Astrocyte of the spinal cord (primary cell): Measurements from ENCODE around the gene ABLIM1.

Experiments
- DNase-seq: peaks from one replicate; pipeline ENCODE4 v3.0.0; 2011; ENCODE audit warnings: low read depth, low spot score
- H3K4me3 ChIP-seq: 2 replicates; pipeline ENCODE4 v1.5.1; 2011; ENCODE audit warnings: low read depth, mild to moderate bottlenecking, low read length, moderate library complexity
- in situ Hi-C: cut with HindIII; loops from 2 replicates; pipeline ENCODE4 v1.10.0; 2017; ENCODE audit warnings: low sequenced_read_pairs
- TF ChIP-seq, protein P1 (sequence below): IDR thresholded peaks from 2 replicates; pipeline ENCODE4 v1.5.1; 2012; ENCODE audit warnings: low read depth, mild to moderate bottlenecking, low read length, inconsistent platforms

ABLIM1 gene

DNA sequence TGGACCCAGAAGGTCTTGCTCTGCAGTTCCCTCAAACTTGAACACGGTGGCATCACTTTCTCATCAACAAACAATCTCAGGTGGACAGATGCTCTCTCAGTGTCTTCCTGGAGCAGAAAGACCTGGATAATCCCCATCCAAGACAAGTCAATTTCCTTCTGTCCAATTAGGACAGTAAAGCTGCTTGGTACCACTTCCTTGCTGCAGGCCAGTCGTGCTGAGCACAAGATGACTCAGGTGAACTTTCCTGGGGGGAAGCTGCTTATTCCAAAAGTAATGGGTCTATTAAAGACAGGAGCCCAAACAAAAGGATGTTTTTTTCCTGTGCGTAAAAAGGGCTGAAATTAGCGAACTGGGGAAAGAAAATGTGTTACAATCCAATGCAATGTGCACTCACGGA, 146.2 kb downstream of the ABLIM1 start:
- no peak overlapping the region for H3K4me3 ChIP-seq
- no peak for DNase-seq
- TF ChIP-seq, protein P1, sequence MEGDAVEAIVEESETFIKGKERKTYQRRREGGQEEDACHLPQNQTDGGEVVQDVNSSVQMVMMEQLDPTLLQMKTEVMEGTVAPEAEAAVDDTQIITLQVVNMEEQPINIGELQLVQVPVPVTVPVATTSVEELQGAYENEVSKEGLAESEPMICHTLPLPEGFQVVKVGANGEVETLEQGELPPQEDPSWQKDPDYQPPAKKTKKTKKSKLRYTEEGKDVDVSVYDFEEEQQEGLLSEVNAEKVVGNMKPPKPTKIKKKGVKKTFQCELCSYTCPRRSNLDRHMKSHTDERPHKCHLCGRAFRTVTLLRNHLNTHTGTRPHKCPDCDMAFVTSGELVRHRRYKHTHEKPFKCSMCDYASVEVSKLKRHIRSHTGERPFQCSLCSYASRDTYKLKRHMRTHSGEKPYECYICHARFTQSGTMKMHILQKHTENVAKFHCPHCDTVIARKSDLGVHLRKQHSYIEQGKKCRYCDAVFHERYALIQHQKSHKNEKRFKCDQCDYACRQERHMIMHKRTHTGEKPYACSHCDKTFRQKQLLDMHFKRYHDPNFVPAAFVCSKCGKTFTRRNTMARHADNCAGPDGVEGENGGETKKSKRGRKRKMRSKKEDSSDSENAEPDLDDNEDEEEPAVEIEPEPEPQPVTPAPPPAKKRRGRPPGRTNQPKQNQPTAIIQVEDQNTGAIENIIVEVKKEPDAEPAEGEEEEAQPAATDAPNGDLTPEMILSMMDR = no peak
- in situ Hi-C loops = no loop called here

DNA sequence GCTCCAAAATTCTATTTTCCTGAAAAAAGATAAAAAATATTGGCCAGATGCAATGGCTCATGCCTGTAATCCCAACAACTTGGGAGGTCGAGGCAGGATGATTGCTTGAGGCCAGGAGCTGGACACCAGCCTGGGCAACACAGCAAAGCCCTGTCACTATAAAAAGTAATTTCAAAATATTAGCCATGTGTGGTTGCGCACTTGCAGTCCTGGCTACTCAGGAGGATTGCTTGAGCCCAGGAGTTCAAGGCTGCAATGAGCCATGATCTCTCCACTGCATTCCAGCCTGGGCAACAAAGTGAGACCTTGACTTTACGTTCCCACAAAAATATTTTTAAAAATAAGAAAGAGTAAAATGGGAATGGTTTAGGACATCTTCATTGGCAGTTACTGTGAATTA, 149.7 kb downstream of the ABLIM1 start:
- no peak for DNase-seq
- in situ Hi-C loops = no loop called here
- TF ChIP-seq, protein P1 = no peak
- H3K4me3 ChIP-seq = no peak overlapping the region

DNA sequence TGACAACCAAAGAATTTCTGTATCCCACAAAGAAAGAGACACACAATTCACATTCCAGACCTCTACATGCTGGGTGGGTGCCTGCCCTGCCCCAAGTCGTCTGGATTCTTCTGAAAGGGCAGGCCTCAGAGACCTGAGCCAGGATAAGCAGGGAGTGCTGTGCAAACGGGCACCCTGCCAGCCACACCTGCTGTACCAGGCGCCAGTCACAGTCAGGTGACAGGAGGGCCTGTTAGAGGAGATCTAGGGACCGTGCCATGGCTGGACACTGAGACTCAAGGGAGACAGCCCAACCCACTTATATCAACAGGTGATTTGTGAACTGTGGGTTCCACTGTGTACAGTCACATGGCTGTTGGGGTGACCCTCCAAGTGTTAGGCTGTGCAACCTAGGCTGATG, 150.6 kb downstream of the ABLIM1 start:
- in situ Hi-C loops = no loop called here
- DNase-seq = no peak
- TF ChIP-seq, protein P1 = no peak
- H3K4me3 ChIP-seq = no peak overlapping the region

DNA sequence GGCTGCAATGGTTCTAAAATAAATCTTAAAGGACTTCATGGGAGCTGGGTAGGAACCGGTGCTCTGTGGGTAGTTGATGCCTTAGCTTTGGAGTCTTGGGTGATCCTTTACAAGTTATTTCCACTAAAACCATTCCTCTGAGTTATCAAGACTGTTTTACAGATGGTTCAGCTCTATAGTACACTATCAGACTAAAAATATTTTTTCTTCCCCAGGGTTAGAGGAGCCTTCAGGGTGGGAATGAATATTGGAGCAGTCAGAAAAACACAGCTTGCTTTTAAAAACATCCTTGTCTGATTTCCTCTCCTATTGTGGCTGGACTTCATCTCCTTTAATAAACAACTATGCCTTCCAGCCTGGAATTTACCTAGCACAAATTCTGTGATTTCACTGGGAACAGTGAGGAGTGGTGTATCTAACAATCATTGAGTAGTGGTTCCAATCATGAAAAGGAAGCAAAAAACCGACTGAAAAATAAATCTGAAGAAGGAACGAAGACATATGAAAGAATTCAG, 151.1 kb downstream of the ABLIM1 start:
- in situ Hi-C loops = no loop called here
- no peak overlapping the region for H3K4me3 ChIP-seq
- TF ChIP-seq, protein P1 = no peak
- peak; percentile 17 for DNase-seq

DNA sequence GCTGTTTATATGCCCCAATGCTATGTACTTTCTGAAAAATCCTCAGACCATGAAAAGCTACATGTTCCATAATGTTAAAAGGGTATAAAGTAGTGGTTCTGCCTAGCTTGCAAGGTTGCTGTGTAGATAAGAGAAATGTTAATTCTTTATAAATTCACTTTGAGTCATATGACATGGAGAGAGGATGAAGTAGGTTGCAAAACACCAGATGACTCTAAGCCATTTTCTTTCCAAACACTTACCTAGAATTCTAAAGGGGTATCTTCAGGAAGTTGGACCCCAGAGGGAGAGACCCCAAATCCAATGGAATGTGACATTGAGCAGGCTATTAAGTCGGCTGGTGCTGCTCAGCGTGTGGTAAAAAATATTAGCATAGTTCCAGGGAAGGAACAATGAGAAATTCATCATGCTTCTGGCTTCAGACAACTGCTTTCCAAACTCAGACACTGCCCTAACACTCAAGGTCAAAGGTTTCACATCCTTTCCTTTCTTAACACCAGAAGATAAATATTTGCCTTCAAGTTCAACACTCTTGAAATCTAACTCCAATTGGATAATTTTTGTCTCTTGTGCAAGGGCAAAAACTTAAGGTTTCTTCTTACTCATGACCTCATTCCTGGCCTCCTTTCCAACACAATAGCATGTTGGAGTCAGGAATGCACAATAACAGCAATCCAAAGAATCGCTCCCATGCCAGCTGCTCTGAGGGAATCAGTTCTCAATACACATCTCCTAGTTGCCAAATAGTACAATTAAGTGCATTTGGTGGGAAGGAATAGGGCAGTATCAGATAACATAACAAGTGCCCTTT, 153.1 kb downstream of the ABLIM1 start:
- TF ChIP-seq, protein P1 = no peak
- peak; percentile 87 for DNase-seq
- in situ Hi-C loops = no loop called here

DNA sequence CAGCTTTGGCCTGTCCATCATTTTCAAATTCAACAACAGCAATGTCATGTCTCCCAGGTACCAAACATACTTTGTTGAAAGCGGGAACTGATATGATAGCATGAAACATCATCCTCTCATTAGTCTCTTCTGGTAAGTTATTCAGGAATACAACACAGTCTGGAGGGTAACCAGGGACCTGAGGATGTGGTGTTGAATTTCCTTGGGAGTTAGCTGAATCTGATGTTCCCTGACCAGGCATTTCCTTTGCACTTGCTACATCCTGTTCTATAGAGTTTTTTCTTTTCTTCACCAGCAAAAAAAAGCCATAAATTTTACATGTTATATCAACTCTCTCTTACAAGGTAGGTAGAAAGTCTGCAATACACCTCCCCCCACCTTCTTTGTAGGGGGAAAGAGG, 156.0 kb downstream of the ABLIM1 start:
- no peak overlapping the region for H3K4me3 ChIP-seq
- TF ChIP-seq, protein P1 = no peak
- in situ Hi-C loops = no loop called here
- no peak for DNase-seq

More for the DNA sequence above, 153.1 kb downstream of the ABLIM1 start:
- no peak overlapping the region for H3K4me3 ChIP-seq
